Measurements from ENCODE around the gene SHISA7. TPM values are rescaled to one million over a fixed set of nuclear protein-coding genes. Genes with fewer than 3 reads are reported as not detected.
A peak's percentile ranks its signal among the peaks of the same experiment; 100 is the strongest.

The SHISA7 gene
- total and polyA plus RNA-seq, 2 of the 4 experiments (the other 2 are of a cell fraction), result not detected

DNA sequence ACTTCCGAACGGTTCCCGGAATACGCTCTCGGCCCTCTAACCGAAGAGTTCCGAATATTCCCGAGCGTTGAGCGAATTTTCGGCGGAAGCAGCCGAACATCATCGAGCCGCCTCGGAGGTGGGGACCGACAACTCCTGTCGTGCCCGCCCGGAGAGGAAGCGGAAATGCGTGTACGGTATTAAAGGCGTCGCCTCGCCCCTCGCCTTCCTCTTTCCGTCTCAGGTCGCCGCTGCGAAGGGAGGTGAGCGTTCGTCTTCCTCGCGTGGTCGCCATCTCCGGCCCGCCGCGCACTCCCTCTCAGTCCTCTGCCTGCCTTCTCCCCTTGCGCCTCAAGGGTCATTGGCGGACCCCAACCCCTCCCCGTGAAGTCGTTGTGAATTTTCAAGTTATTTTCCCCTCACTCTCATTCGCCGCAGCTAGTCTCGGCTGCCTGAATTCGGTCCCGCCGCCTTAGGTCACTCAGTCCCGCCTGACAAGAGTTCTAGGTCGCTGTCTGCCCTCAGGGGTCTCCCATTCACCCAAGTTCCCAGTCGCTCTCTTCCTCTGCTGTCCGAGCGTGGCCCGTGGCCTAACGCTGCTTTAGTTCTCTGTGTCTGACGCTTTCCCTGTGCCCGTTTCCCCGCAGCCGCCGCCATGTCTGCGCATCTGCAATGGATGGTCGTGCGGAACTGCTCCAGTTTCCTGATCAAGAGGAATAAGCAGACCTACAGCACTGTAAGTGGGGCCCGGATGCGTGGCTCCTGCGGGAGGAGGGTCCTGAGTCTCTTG, 57.2 kb downstream of the SHISA7 start, which contains the start of gene RPL28:
TSS of gene RPL28 (plus strand) at position 209 of the 769 bp plus-strand sequence. CDS start at position 635, 426 bp downstream.
- in situ Hi-C loops (cut with MboI; ENCODE audit: low sequenced_read_pairs) (loop anchor here (10.0 kb wide), 1 partner anchor 91 kb away; no protein-coding TSS in a partner anchor), intact Hi-C loops (cut with micrococcal nuclease) (loop anchor here (5.0 kb wide), 2 partner anchors 84 to 104 kb away; partner anchors contain the start of genes BRSK1 and HSPBP1), dilution Hi-C loops (cut with HindIII; ENCODE audit: low sequenced_read_pairs, unreplicated experiment) (no loop called here)
- peak; percentile 83 for ATAC-seq (ENCODE audit: low read depth)
- DNase-seq, result peak; percentile 97
- peak within 1 kb of the TSS; percentile 99 for H3K56ac ChIP-seq (ENCODE audit: extremely low read depth, insufficient read depth, low read length)
- H2AK5ac ChIP-seq (ENCODE audit: low read depth, low read length), result peak within 1 kb of the TSS; percentile 98
- H3K9ac ChIP-seq (ENCODE audit: low read depth, low read length), result peak within 1 kb of the TSS; percentile 96
- ChIA-PET CTCF (no interaction called here), POLR2A (ENCODE audit: unreplicated experiment) (no interaction called here)
- H3K9me1 ChIP-seq (ENCODE audit: insufficient read depth, low read length), result peaks cover 28% of the 10 kb centered on the region
- peak within 1 kb of the TSS; percentile 79 to 99 for H4K8ac ChIP-seq (ENCODE audit: low read depth in 2 of 2, low read length in 2 of 2)
- H3K27me3 ChIP-seq (ENCODE audit: control insufficient read depth, insufficient read depth, low read length), result no peaks in the 10 kb centered on the region
- H3K27ac ChIP-seq (ENCODE audit: insufficient read depth, low read length), result peak within 1 kb of the TSS; percentile 93
- H2AFZ ChIP-seq (replicated peaks; ENCODE audit: low read length, poor library complexity), result peak within 1 kb of the TSS; percentile 90
- peak within 1 kb of the TSS; percentile 98 for H3K4ac ChIP-seq (ENCODE audit: low read depth, low read length)
- H3K4me1 ChIP-seq (ENCODE audit: control insufficient read depth, insufficient read depth, low read length), result peaks cover 41% of the 10 kb centered on the region
- H4K5ac ChIP-seq (ENCODE audit: low read depth, low read length), result peak within 1 kb of the TSS; percentile 96
- peak within 1 kb of the TSS; percentile 99 for H2AK9ac ChIP-seq (replicated peaks; ENCODE audit: low read depth, low read length, poor library complexity)
- peaks cover 44% of the 10 kb centered on the region for H3K36me3 ChIP-seq (ENCODE audit: control insufficient read depth, insufficient read depth, low read length)
- H2BK120ac ChIP-seq (ENCODE audit: low read depth, low read length), result peak within 1 kb of the TSS; percentile 97
- H2BK5ac ChIP-seq (ENCODE audit: low read depth, low read length, poor library complexity, severe bottlenecking), result peak within 1 kb of the TSS; percentile 89
- H4K20me1 ChIP-seq (ENCODE audit: insufficient read depth, low read length), result peaks cover 52% of the 10 kb centered on the region
- peak within 1 kb of the TSS; percentile 91 for H2BK20ac ChIP-seq (ENCODE audit: low read depth, low read length)
- H3K9me3 ChIP-seq (ENCODE audit: control insufficient read depth, insufficient read depth, low read length), result no peaks in the 10 kb centered on the region
- H4K91ac ChIP-seq (ENCODE audit: insufficient read depth, low read depth, low read length), result peak within 1 kb of the TSS; percentile 98
- peak within 1 kb of the TSS; percentile 74 for H3K4me3 ChIP-seq (ENCODE audit: insufficient read depth, low read depth, low read length)
- H3K18ac ChIP-seq (ENCODE audit: low read depth, low read length), result peak within 1 kb of the TSS; percentile 98
- TSS peak; percentile 91 for BruUV-seq (replicated peaks)
- peak within 1 kb of the TSS; percentile 82; the same call in 1 of the 3 replicates for H2BK15ac ChIP-seq (ENCODE audit: low read depth, low read length)
- peak within 1 kb of the TSS; percentile 100 for H3K14ac ChIP-seq (replicated peaks; ENCODE audit: low read depth, low read length)
- WGBS, 2 experiments (ENCODE audit: extremely low coverage in 2 of 2, insufficient read length in 1 of 2), result 0% methylated on average over 55 of the region's 68 CpGs; no CpG with 5 or more reads in 1 of the 2 experiments
- H3K4me2 ChIP-seq (ENCODE audit: low read depth, low read length), result peak within 1 kb of the TSS; percentile 96
- H3K79me1 ChIP-seq (ENCODE audit: low read depth in 1 of 2, low read length in 2 of 2), result peaks cover 24 to 55% of the 10 kb centered on the region in 2 experiments
- H3K23ac ChIP-seq (ENCODE audit: low read depth, low read length), result peak within 1 kb of the TSS; percentile 99
- TF ChIP-seq, protein P1, sequence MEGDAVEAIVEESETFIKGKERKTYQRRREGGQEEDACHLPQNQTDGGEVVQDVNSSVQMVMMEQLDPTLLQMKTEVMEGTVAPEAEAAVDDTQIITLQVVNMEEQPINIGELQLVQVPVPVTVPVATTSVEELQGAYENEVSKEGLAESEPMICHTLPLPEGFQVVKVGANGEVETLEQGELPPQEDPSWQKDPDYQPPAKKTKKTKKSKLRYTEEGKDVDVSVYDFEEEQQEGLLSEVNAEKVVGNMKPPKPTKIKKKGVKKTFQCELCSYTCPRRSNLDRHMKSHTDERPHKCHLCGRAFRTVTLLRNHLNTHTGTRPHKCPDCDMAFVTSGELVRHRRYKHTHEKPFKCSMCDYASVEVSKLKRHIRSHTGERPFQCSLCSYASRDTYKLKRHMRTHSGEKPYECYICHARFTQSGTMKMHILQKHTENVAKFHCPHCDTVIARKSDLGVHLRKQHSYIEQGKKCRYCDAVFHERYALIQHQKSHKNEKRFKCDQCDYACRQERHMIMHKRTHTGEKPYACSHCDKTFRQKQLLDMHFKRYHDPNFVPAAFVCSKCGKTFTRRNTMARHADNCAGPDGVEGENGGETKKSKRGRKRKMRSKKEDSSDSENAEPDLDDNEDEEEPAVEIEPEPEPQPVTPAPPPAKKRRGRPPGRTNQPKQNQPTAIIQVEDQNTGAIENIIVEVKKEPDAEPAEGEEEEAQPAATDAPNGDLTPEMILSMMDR (conservative IDR thresholded peaks at IDR 0.05; ENCODE audit: low read depth, low read length), result no peak
- TF ChIP-seq RCOR1 (IDR thresholded peaks at IDR 0.05; ENCODE audit: insufficient replicate concordance, low read length), result no peak
- TF ChIP-seq MAZ (IDR thresholded peaks at IDR 0.05; ENCODE audit: borderline replicate concordance, low read depth, low read length), result peak; percentile 49; the same call in 1 of the 2 replicates
- TF ChIP-seq MXI1 (IDR thresholded peaks at IDR 0.05; ENCODE audit: borderline replicate concordance, low read depth, low read length), result peak; percentile 50
- TF ChIP-seq, protein P2, sequence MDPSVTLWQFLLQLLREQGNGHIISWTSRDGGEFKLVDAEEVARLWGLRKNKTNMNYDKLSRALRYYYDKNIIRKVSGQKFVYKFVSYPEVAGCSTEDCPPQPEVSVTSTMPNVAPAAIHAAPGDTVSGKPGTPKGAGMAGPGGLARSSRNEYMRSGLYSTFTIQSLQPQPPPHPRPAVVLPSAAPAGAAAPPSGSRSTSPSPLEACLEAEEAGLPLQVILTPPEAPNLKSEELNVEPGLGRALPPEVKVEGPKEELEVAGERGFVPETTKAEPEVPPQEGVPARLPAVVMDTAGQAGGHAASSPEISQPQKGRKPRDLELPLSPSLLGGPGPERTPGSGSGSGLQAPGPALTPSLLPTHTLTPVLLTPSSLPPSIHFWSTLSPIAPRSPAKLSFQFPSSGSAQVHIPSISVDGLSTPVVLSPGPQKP (IDR thresholded peaks at IDR 0.05; ENCODE audit: borderline replicate concordance, low read depth, low read length), result no peak
- TF ChIP-seq MAFK (IDR thresholded peaks at IDR 0.05; ENCODE audit: low read depth, low read length), result no peak
- TF ChIP-seq POLR2A (IDR thresholded peaks at IDR 0.05; ENCODE audit: low read depth, low read length), result peak; percentile 100
- no peak for TF ChIP-seq FOS (IDR thresholded peaks at IDR 0.05; ENCODE audit: low read depth, low read length)
- TF ChIP-seq RFX5 (IDR thresholded peaks at IDR 0.05; ENCODE audit: low read depth, low read length), result no peak
- TF ChIP-seq BHLHE40 (IDR thresholded peaks at IDR 0.05; ENCODE audit: low read depth, low read length), result no peak
- no peak for TF ChIP-seq RAD21 (IDR thresholded peaks at IDR 0.05; ENCODE audit: low read length)
- TF ChIP-seq NFE2L2 (IDR thresholded peaks at IDR 0.05; ENCODE audit: low read depth, low read length), result no peak
- TF ChIP-seq, protein P3, sequence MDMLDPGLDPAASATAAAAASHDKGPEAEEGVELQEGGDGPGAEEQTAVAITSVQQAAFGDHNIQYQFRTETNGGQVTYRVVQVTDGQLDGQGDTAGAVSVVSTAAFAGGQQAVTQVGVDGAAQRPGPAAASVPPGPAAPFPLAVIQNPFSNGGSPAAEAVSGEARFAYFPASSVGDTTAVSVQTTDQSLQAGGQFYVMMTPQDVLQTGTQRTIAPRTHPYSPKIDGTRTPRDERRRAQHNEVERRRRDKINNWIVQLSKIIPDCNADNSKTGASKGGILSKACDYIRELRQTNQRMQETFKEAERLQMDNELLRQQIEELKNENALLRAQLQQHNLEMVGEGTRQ (IDR thresholded peaks at IDR 0.05; ENCODE audit: low read depth, low read length), result no peak
- TF ChIP-seq SMC3 (IDR thresholded peaks at IDR 0.05; ENCODE audit: low read depth, low read length), result no peak

Measured in IMR-90 (cell line).